A549 (cell line): ENCODE data around the gene TBC1D22A. TPM values are rescaled to one million over a fixed set of nuclear protein-coding genes. Genes with fewer than 3 reads are reported as not detected.
A peak's percentile ranks its signal among the peaks of the same experiment; 100 is the strongest.

Experiments used
- ATAC-seq, 2 experiments: fragments of 200-7000 bp in 1 of 2; fragments of >200 bp in 1 of 2; cut with Nextera tagmentation in 1 of 2; cut with Tn5 transposase in 1 of 2; 3 replicates each; pipeline versions ENCODE4 v1.8.0 to v1.9.1; 2018 to 2020; ENCODE audit warnings: mild to moderate bottlenecking in 1 of 2, moderate library complexity in 1 of 2
- CTCF ChIA-PET: fragments of 300-600 bp; sonication (Branson Sonifier 250); formaldehyde crosslinking; extraction: SDS; loops from one replicate; lab custom pipeline; 2021; ENCODE audit warnings: antibody characterized with exemption, inconsistent platforms; lab: Yijun Ruan, JAX
- POLR2A ChIA-PET: fragments of 350-600 bp; formaldehyde crosslinking; extraction: SDS; loops from one replicate; lab custom pipeline; 2021; ENCODE audit warnings: antibody characterized with exemption, inconsistent platforms; lab: Yijun Ruan, JAX
- DNase-seq, 2 experiments: peaks; one replicate each; pipeline versions ENCODE4 v3.0.0 to v3.0.0-alpha.2; 2011 to 2016; ENCODE audit warnings: low read depth in 1 of 2, low spot score in 1 of 2
- FAIRE-seq: peaks from 2 replicates; lab custom pipeline; 2011; peaks lifted over from hg19 to GRCh38; lab: Jason Lieb, UNC
- H3K27ac ChIP-seq, 2 experiments: fragments of >200 bp; sonication (Bioruptor Twin); formaldehyde crosslinking; 3 replicates each; pipeline ENCODE4 v1.5.1; 2016 to 2017
- H3K4me1 ChIP-seq: fragments of >200 bp; sonication (Bioruptor Twin); formaldehyde crosslinking; 3 replicates; pipeline ENCODE4 v1.6.1; 2016
- H3K4me2 ChIP-seq: fragments of >200 bp; sonication (Bioruptor Twin); formaldehyde crosslinking; 3 replicates; pipeline ENCODE4 v1.6.1; 2016
- H3K4me3 ChIP-seq: fragments of >200 bp; sonication (Bioruptor Twin); formaldehyde crosslinking; 3 replicates; pipeline ENCODE4 v1.5.1; 2016
- H3K9me3 ChIP-seq: fragments of >200 bp; sonication (Bioruptor Twin); formaldehyde crosslinking; 3 replicates; pipeline ENCODE4 v1.6.1; 2016
- BHLHE40 ChIP-seq: IDR thresholded peaks from 2 replicates; pipeline ENCODE4 v1.6.1; 2012; ENCODE audit warnings: low read depth, low read length, inconsistent platforms
- CBX2 ChIP-seq: fragments of 200-600 bp; sonication (generic); IDR thresholded peaks from 2 replicates; pipeline ENCODE4 v1.6.1; 2016; ENCODE audit warnings: low read depth, mild to moderate bottlenecking, borderline replicate concordance
- CHD4 ChIP-seq: fragments of 200-600 bp; sonication (generic); IDR thresholded peaks from 2 replicates; pipeline ENCODE4 v1.6.1; 2016; ENCODE audit warnings: antibody characterized with exemption, mild to moderate bottlenecking, borderline replicate concordance
- E2F6 ChIP-seq: IDR thresholded peaks from 2 replicates; pipeline ENCODE4 v1.6.1; 2012; ENCODE audit warnings: low read depth, borderline replicate concordance
- EP300 ChIP-seq, 2 experiments: fragments of >200 bp; sonication (Bioruptor Twin); formaldehyde crosslinking; IDR thresholded peaks; 2 replicates in 1 of 2; 3 replicates in 1 of 2; pipeline ENCODE4 v1.6.1; 2016 to 2017
- FOSB ChIP-seq: fragments of 250-450 bp; sonication (Bioruptor Pico); IDR thresholded peaks from 2 replicates; pipeline ENCODE4 v1.5.0; 2020; ENCODE audit warnings: mild to moderate bottlenecking, moderate library complexity
- FOSL2 ChIP-seq, 2 experiments: fragments of 450-650 bp in 1 of 2; fragments of >200 bp in 1 of 2; sonication (Bioruptor Twin) in 1 of 2; formaldehyde crosslinking; IDR thresholded peaks; 2 replicates each; pipeline versions ENCODE4 v1.5.0 to v1.6.1; 2016 to 2020; ENCODE audit warnings: mild to moderate bottlenecking in 1 of 2, moderate library complexity in 1 of 2
- GATA3 ChIP-seq: IDR thresholded peaks from 2 replicates; pipeline ENCODE4 v1.6.1; 2012; ENCODE audit warnings: borderline replicate concordance
- HDAC2 ChIP-seq: fragments of 200-600 bp; sonication (generic); IDR thresholded peaks from 2 replicates; pipeline ENCODE4 v1.6.1; 2016
- JUN ChIP-seq, 2 experiments: fragments of >200 bp; sonication (Bioruptor Twin); formaldehyde crosslinking; IDR thresholded peaks; 2 replicates in 1 of 2; 3 replicates in 1 of 2; pipeline ENCODE4 v1.6.1; 2016 to 2017
- KDM5A ChIP-seq: fragments of 200-600 bp; sonication (generic); IDR thresholded peaks from 2 replicates; pipeline ENCODE4 v1.6.1; 2016; ENCODE audit warnings: antibody characterized with exemption, mild to moderate bottlenecking
- MAZ ChIP-seq: fragments of 150-350 bp; IDR thresholded peaks from 2 replicates; pipeline ENCODE4 v1.6.1; 2014; ENCODE audit warnings: antibody characterized with exemption, low read depth, low read length, borderline replicate concordance
- RAD21 ChIP-seq, 2 experiments: fragments of >200 bp in 1 of 2; sonication (Bioruptor Twin) in 1 of 2; formaldehyde crosslinking in 1 of 2; IDR thresholded peaks in 1 of 2; conservative IDR thresholded peaks in 1 of 2; 2 replicates in 1 of 2; 3 replicates in 1 of 2; pipeline ENCODE4 v1.6.1; 2012 to 2018; ENCODE audit warnings: inconsistent platforms in 1 of 2
- ZC3H11A ChIP-seq: fragments of 450-650 bp; IDR thresholded peaks from 2 replicates; pipeline ENCODE4 v1.6.1; 2014; ENCODE audit warnings: antibody characterized with exemption, mild to moderate bottlenecking
- ZNF302 ChIP-seq: fragments of 250-450 bp; sonication (Bioruptor Pico); IDR thresholded peaks from 2 replicates; pipeline ENCODE4 v1.9.0; 2021; ENCODE audit warnings: inconsistent platforms, mild to moderate bottlenecking, moderate library complexity
- whole genome bisulfite sequencing: methylation state at CpG from one replicate; pipeline ENCODE4 v1.1.6; 2017; ENCODE audit errors: missing lambda C conversion rate; 5-methylcytosine and 5-hydroxymethylcytosine counted together
- polyA plus RNA-seq, 4 experiments: library from polyadenylated mRNA; depleted of rRNA in 3 of 4; stranded (reverse); fragments of >200 nt; fragmentation: RNase III in 1 of 4; extraction: RNeasy Plus Mini Kit Qiagen cat#74134 plus additional on column Dnase treatment in 1 of 4; gene quantifications; 2 replicates in 3 of 4; 3 replicates in 1 of 4; pipeline ENCODE4 v1.2.3, GENCODE V29; 2011 to 2017
- TF ChIP-seq, protein P1 (sequence below): fragments of >200 bp; sonication (Bioruptor Twin); formaldehyde crosslinking; IDR thresholded peaks from 3 replicates; pipeline ENCODE4 v1.5.1; 2016
- TF ChIP-seq, protein P2 (sequence below): fragments of 200-600 bp; sonication (generic); IDR thresholded peaks from 2 replicates; pipeline ENCODE4 v1.6.1; 2016; ENCODE audit warnings: antibody characterized with exemption, mild to moderate bottlenecking, moderate library complexity
- TF ChIP-seq, protein P3 (sequence below): IDR thresholded peaks from 2 replicates; pipeline ENCODE4 v1.6.1; 2012
- TF ChIP-seq, protein P4 (sequence below): fragments of >200 bp; sonication (Bioruptor Twin); formaldehyde crosslinking; IDR thresholded peaks from 3 replicates; pipeline ENCODE4 v1.6.1; 2016

The TBC1D22A gene
- polyA plus RNA-seq, 2 of the 4 experiments (the other 2 are of a cell fraction) = 8.9 to 10.8 TPM

- TF ChIP-seq, protein P1, sequence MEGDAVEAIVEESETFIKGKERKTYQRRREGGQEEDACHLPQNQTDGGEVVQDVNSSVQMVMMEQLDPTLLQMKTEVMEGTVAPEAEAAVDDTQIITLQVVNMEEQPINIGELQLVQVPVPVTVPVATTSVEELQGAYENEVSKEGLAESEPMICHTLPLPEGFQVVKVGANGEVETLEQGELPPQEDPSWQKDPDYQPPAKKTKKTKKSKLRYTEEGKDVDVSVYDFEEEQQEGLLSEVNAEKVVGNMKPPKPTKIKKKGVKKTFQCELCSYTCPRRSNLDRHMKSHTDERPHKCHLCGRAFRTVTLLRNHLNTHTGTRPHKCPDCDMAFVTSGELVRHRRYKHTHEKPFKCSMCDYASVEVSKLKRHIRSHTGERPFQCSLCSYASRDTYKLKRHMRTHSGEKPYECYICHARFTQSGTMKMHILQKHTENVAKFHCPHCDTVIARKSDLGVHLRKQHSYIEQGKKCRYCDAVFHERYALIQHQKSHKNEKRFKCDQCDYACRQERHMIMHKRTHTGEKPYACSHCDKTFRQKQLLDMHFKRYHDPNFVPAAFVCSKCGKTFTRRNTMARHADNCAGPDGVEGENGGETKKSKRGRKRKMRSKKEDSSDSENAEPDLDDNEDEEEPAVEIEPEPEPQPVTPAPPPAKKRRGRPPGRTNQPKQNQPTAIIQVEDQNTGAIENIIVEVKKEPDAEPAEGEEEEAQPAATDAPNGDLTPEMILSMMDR = no peak
- TF ChIP-seq, protein P2, sequence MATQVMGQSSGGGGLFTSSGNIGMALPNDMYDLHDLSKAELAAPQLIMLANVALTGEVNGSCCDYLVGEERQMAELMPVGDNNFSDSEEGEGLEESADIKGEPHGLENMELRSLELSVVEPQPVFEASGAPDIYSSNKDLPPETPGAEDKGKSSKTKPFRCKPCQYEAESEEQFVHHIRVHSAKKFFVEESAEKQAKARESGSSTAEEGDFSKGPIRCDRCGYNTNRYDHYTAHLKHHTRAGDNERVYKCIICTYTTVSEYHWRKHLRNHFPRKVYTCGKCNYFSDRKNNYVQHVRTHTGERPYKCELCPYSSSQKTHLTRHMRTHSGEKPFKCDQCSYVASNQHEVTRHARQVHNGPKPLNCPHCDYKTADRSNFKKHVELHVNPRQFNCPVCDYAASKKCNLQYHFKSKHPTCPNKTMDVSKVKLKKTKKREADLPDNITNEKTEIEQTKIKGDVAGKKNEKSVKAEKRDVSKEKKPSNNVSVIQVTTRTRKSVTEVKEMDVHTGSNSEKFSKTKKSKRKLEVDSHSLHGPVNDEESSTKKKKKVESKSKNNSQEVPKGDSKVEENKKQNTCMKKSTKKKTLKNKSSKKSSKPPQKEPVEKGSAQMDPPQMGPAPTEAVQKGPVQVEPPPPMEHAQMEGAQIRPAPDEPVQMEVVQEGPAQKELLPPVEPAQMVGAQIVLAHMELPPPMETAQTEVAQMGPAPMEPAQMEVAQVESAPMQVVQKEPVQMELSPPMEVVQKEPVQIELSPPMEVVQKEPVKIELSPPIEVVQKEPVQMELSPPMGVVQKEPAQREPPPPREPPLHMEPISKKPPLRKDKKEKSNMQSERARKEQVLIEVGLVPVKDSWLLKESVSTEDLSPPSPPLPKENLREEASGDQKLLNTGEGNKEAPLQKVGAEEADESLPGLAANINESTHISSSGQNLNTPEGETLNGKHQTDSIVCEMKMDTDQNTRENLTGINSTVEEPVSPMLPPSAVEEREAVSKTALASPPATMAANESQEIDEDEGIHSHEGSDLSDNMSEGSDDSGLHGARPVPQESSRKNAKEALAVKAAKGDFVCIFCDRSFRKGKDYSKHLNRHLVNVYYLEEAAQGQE = no peak
- TF ChIP-seq E2F6 (no peak), RAD21 (conservative IDR thresholded peaks at IDR 0.05 in 1 of 2, IDR thresholded peaks at IDR 0.05 in 1 of 2) (no peak)
- TF ChIP-seq, all 56 proteins: peak for 0
These were observed 116.6 kb downstream of the TBC1D22A start (continued) for GRCh38 chr22:46879083-46879482.

- no peak overlapping the region for H3K4me2 ChIP-seq
- no peak overlapping the region for H3K27ac ChIP-seq
- ATAC-seq = peak in 1 of 2 experiments; percentile 47; a peak in 2 of 6 replicates
- CTCF ChIA-PET = interaction anchor here (0.6 kb wide), 1 partner anchor 66 kb away, joined by 3 read pairs; no protein-coding TSS in a partner anchor
- POLR2A ChIA-PET = no interaction called here
- no peak overlapping the region for H3K4me3 ChIP-seq
- TF ChIP-seq MAZ = no peak
- TF ChIP-seq BHLHE40 = no peak
- TF ChIP-seq EP300 (IDR thresholded peaks at IDR 0.05) = no peak
- TF ChIP-seq E2F6 = no peak
- TF ChIP-seq, all 56 proteins: peak for 0
- FAIRE-seq = no peak
- DNase-seq = no peak
- no peaks in the 10 kb centered on the region for H3K9me3 ChIP-seq
- 88% methylated on average over 8 of the region's 11 CpGs for WGBS
- H3K4me1 ChIP-seq = no peaks in the 10 kb centered on the region
These were observed 119.1 kb downstream of the TBC1D22A start for GRCh38 chr22:46881373-46882118.

- Histone ChIP-seq H3K9me3 (no peaks in the 10 kb centered on the region), H3K4me3 (no peak overlapping the region), H3K4me2 (no peak overlapping the region)
- no peak for FAIRE-seq
- WGBS = 75% methylated on average over 12 of the region's 12 CpGs
- DNase-seq = no peak
- ATAC-seq = no peak
- TF ChIP-seq, protein P3, sequence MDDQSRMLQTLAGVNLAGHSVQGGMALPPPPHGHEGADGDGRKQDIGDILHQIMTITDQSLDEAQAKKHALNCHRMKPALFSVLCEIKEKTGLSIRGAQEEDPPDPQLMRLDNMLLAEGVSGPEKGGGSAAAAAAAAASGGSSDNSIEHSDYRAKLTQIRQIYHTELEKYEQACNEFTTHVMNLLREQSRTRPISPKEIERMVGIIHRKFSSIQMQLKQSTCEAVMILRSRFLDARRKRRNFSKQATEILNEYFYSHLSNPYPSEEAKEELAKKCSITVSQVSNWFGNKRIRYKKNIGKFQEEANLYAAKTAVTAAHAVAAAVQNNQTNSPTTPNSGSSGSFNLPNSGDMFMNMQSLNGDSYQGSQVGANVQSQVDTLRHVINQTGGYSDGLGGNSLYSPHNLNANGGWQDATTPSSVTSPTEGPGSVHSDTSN = no peak
- TF ChIP-seq CHD4 = no peak
- no peak for TF ChIP-seq FOSB (CRISPR knock-in tag)
- no peak for TF ChIP-seq KDM5A
- TF ChIP-seq GATA3 = no peak
- no peak for TF ChIP-seq CBX2
- no peak for TF ChIP-seq ZNF302
- no peak for TF ChIP-seq HDAC2
- no peak for TF ChIP-seq JUN (IDR thresholded peaks at IDR 0.05)
- TF ChIP-seq, protein P4, sequence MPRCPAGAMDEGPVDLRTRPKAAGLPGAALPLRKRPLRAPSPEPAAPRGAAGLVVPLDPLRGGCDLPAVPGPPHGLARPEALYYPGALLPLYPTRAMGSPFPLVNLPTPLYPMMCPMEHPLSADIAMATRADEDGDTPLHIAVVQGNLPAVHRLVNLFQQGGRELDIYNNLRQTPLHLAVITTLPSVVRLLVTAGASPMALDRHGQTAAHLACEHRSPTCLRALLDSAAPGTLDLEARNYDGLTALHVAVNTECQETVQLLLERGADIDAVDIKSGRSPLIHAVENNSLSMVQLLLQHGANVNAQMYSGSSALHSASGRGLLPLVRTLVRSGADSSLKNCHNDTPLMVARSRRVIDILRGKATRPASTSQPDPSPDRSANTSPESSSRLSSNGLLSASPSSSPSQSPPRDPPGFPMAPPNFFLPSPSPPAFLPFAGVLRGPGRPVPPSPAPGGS = no peak
- TF ChIP-seq ZC3H11A = no peak
- no peak for TF ChIP-seq FOSL2 (IDR thresholded peaks at IDR 0.05)
- no peak for TF ChIP-seq FOSL2 (CRISPR knock-in tag; IDR thresholded peaks at IDR 0.05)
- TF ChIP-seq, all 56 proteins: peak for 0
- H3K4me1 ChIP-seq = no peaks in the 10 kb centered on the region
- POLR2A ChIA-PET = no interaction called here
- CTCF ChIA-PET = no interaction called here
- H3K27ac ChIP-seq = no peak overlapping the region
These were observed 120.9 kb downstream of the TBC1D22A start for GRCh38 chr22:46883092-46883910.
